MM.1S (cell line): ENCODE results near the gene SDCCAG8.

Source experiments
- CTCF ChIP-seq: fragments of 300-600 bp; sonication (generic); IDR thresholded peaks from 2 replicates; pipeline ENCODE4 v1.5.1; 2016; ENCODE audit warnings: antibody characterized with exemption, low read length, mixed read lengths
- EZH2 ChIP-seq: fragments of 300-600 bp; sonication (generic); optimal IDR thresholded peaks from 2 replicates; pipeline ENCODE3; 2017; ENCODE audit warnings: low read depth, mild to moderate bottlenecking, antibody characterized with exemption, low read length, mixed read lengths

GRCh38 chr1:243272401-243272800 lies 16.6 kb downstream of the SDCCAG8 start:
- no peak for TF ChIP-seq CTCF
- no peak for TF ChIP-seq EZH2
